Epithelial cell of proximal tubule (primary cell): ENCODE results near the gene CIT. TPM values are rescaled to one million over a fixed set of nuclear protein-coding genes. Genes with fewer than 3 reads are reported as not detected.

Experiments used
- DNase-seq: peaks from one replicate; pipeline ENCODE4 v3.0.0-alpha.2; 2011; ENCODE audit warnings: low read depth
- H3K4me3 ChIP-seq: 2 replicates; pipeline ENCODE4 v1.5.1; 2011; ENCODE audit warnings: low read depth, mild to moderate bottlenecking, low read length
- CTCF ChIP-seq: conservative IDR thresholded peaks from 2 replicates; pipeline ENCODE4 v1.5.1; 2012; ENCODE audit warnings: low read depth, mild to moderate bottlenecking, low read length
- total RNA-seq: library from RNA; depleted of rRNA; stranded (reverse); fragments of >200 nt; gene quantifications from 2 replicates; pipeline ENCODE4 v1.2.3, GENCODE V29; 2015

Gene CIT
- total RNA-seq, 1 donor from 2014 or later, result 26.5 TPM

DNA sequence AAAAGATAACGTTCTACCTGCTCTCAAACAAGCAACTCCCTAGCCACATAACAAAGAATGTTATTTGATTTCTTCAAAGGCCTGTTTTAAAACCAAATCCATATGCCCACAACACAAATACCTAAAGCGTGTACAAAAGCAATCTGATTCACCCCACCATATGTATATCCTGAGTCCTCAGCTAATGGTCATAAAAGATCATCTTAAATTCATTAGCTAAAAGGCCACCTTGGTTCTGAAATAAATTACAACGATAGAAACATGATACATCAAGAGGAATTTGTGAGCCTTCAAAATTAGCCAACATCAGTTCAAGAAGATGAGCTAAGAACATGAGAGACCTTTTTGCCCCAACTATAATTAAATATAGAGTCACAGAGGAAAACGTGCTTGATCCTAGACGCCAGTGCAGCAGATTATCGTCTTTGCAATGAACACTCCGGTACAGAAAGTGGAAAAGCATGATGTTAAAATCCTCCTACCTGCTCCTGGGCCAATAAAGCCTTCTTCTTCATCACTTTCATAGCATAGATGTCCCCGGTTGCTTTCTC is 20.0 kb downstream of the CIT start:
- no peak for TF ChIP-seq CTCF
- no peak for DNase-seq
- no peak overlapping the region for H3K4me3 ChIP-seq

DNA sequence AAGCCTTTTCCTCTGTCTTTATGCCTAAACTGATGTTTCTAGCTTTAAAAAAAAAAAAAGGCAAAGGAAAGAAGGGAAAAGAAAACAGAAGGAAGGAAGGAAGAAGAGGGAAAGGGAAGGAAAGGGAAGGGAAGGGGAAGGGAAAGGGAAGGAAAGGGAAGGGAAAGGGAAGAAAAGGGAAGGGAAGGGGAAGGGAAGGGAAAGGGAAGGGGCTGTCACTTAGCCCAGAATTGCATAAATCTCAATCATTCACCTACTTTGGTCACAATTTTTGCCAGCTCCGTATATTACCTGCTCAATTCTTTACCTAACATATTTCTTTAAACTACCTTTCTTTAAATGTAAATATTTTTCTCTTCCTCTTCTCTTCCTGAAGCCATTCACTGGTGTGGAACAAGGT is 26.8 kb downstream of the CIT start:
- no peak overlapping the region for H3K4me3 ChIP-seq
- DNase-seq, result no peak
- no peak for TF ChIP-seq CTCF

DNA sequence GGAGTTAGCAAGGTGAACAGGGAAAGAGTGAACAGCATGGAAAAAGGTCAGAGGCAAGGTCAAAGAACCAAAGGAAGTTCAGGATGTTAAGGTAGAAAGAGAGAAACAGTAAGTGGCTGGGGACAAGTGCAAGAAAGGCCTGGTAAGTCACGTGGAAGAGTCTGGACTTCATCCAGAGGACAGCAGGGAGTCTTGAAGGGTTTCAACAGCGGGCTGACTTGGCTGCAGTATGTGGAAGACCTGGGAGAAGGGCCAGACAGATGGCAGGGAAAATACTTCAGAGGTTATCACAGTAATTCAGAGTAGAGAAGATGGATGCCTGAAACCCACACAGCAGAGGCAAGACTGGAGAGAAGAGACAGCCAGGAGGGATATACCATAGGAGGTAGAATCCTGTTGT is 34.0 kb downstream of the CIT start:
- no peak for TF ChIP-seq CTCF
- H3K4me3 ChIP-seq, result no peak overlapping the region
- no peak for DNase-seq

- DNase-seq, result no peak
- no peak overlapping the region for H3K4me3 ChIP-seq
- no peak for TF ChIP-seq CTCF
These were observed 34.7 kb downstream of the CIT start for GRCh38 chr12:119842380-119842779.

GRCh38 chr12:119841433-119842210 is 35.5 kb downstream of the CIT start:
- no peak overlapping the region for H3K4me3 ChIP-seq
- TF ChIP-seq CTCF, result no peak
- DNase-seq, result no peak

DNA sequence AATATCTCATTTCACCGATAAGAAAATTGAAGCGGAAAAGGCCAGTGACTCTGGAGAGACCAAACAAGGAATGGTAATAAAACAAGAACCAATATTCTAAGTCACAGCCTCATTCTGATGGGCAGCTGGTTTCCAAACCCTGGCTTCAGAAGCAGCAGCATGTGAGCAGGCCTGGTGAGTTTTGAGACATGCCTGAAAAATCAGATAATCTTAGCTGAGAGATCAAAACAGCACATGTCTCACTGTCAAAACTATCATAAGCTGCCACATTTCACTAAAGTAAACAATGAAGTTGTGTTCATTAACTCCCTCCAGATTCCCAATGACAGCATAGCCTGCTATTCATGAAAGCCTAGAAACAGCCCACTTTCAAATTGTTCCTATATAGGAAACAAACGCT is 36.5 kb downstream of the CIT start:
- no peak for DNase-seq
- no peak for TF ChIP-seq CTCF
- no peak overlapping the region for H3K4me3 ChIP-seq

- no peak overlapping the region for H3K4me3 ChIP-seq
- DNase-seq, result no peak
- TF ChIP-seq CTCF, result no peak
These were observed 37.0 kb downstream of the CIT start for GRCh38 chr12:119840168-119840567.
